Measurements from ENCODE around the gene HOXA4.

The HOXA4 gene

DNA sequence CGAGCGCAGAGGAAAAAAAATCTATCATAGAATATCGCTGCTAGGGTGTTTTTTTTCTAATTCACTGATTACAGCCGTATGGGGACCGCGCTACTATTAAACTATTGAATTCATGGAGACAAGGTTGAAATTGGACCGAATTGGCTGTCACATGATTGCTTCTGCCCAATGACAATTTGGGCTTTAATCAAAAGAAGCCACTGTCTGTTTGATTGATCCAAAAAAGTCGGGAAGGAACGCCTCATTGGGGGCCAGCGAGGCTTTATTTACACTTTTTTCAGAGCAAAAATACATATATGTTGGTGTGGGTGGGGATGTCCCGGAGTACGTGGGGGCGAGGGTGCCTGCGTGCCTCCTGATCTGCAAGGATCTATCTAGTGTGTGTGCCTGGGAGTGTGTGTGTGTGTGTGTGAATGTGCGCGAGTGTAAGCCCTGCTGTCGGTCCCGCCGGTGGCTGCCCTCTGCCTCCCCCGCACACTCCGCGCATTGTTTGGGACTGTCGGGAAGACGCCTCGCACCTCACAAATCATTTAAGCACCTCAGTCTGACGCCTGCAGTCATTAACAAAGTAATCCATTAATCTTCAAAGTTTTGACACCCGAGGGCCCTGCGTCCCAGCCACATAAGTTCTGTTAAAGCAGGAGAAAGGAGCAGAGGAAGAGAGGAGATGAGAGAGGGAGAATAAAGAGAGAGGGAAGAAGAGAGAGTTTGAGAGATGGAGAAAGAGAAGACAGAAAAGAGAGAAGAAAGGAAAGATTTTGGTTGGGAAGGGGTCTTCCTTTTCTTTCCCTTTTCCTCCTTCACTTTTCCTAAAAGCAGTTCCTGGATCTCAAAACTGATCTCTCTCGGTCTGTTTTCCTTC lies 27.7 kb downstream of the HOXA4 start, which contains the start of gene HOXA2:
HOXA2 (minus strand) TSS at position 103 of the 862 bp plus-strand sequence. CDS start 183 bp downstream, outside the sequence.
- DNase-seq: no peak

DNA sequence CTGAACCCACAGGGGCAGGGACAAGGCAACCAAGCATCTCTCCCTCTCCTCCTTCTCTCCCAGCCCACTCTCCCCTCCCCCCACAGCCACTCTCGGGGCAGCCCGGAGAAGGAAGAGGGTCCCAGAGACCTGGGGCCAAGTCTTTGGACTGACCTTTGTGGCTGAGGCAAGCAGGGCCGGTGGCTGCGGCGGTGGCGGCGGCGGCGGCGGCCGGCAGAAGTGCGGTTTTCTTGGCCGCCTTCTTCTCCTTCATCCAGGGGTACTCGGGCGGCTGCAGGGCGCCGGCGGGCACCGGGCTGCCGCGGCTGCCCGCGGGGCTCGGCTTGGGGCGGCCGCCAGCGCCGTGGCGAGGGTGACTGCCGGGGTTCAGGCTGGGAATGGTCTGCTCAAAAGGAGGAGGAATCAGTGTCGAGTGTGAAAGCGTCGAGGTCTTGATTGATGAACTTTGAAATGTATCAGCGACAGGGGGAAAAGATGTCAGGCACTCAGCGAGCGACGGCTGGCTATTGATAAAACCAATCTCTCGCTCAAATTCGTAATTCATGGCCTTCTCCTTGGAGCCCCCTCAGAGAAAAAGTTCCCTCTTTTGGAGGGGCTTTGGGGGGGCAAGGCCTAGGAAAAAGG lies 28.5 kb downstream of the HOXA4 start:
- DNase-seq: no peak

DNA sequence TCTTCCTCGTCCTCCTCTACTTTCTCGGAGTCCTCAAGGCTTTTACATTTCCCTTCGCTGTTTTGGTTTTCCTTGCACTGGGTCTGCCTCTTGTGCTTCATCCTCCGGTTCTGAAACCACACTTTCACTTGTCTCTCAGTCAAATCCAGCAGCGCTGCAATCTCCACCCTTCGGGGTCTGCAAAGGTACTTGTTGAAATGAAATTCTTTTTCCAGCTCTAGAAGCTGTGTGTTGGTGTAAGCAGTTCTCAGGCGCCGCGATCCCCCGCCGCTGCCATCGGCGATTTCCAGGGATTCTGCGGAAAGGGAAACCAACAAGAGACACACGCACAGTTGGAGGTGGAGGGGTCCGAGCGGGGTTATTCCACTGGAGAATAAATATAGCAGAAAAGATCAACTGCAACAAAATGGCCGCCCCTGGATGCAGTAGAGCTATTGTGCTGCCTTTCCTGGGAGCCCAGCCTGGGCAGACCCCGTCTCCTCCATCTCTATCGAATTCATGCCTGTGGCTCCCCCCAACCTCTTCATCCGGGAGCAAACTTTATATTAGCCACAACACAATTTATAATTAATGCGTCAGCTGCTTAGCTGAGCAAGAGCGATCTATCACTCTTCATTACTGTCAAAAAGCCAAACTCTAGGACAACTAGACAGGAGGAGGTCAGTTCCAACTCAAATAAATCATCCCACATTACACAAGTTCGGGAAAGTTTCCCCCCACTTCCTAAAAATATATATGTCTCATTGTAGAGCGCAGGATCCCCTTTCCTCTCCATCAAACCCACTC lies 29.2 kb downstream of the HOXA4 start:
- DNase-seq: no peak

DNA sequence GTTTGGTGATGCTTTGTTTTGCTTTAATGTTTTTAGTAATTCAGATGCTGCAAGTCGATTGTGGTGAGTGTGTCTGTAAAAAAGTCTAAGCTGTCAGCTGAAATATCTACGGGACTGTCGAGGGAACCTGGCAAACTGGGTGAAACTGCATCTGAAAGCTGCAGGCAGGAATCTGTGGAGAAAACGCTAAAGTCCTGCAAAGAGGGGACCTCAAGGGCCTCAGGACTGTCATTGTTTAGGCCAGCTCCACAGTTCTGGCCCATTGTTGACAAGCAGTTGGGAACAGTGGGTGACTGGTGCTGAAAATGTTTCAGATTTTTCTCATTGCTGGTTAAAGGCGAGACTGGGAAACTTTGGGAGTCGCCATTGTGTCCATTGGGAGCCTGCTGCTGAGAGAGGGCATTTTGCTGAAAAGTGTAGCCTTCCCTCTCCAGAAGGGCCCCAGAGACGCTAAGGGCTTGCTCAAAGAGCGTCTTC lies 29.8 kb downstream of the HOXA4 start:
- DNase-seq: no peak

DNA sequence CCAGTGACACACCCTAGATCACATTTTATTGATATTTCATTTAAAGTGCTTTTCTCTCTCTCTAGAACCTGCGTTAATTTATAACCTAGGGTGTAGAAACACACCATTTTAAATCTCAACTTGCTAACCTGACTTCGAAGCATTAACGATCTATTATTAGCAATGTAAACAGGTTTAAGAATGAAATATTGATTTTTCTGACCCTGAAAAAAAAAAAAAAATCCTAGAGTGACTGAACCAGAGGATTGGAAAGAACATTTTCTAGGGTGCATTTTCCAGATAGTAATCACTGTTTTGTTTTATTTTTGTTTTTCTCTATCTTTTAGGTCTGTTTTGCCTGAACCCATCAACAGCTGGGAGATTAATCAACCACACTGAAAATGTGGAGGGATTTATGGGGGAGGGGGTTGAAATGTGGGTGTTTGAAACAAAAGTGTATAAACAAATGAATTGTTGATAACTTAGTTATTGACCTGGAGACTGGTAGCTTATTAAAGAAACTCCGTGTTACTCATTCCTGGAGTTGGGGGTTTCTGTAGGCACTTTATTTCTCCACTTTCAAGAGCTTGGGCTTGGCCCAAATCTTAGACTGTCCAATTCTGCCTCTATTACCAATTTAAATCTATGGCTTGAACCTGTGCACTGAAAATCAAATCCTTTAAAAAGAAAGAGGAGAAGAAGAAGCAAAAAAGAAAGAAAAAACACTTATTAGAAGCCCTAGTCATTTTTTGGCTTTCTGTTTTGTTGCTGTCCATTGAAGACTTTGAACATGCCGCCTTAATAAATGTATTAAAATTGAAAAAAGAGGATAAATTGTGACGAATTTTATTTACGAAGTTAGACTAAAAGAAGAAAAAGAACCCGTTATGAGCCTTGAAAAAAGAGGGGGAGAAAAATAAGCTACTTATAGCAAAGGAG lies 30.8 kb downstream of the HOXA4 start:
- no peak for DNase-seq

DNA sequence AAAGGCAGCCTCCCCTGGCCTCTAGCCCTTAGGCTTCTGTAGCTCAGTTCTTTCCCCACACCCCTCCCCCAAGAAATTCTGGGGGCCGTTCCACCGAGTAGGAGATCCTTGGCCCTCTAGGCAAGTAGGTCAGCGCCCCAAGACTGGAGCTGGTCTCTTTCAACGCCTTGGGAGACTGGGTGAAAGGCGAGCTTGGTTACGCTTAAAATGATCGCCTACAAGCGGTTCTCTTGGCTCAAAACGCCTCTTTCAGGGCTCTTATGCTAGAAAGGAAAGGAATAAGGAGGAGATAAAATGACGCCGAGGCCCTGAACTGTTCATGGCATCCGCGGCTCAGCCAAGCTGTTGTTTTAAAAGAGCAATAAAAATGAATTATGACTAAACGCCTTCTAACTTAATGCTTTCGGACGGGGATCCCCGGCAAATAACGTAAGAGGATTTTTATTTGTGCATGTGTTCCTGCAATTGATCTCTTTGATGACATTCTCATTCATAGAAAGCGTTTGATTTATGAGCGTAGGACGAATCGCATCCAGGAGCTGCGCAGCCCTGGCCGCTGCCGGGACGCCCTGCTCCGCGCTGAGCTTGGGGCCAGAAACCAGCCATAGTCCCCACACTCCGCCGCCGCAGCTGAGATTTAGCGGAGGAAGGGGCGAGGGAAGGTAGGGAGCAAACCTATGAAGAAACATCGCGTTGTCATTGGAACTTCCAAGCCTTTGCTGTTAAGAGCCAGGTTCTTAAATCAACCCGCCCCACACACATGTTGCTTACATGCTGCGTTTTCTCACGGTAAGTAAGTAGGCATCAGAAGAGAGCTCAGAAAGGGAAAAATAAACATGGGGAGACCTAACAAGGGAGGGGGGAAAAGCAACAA lies 31.7 kb downstream of the HOXA4 start:
- DNase-seq: peak in 1 of 6 experiments; percentile 8

DNA sequence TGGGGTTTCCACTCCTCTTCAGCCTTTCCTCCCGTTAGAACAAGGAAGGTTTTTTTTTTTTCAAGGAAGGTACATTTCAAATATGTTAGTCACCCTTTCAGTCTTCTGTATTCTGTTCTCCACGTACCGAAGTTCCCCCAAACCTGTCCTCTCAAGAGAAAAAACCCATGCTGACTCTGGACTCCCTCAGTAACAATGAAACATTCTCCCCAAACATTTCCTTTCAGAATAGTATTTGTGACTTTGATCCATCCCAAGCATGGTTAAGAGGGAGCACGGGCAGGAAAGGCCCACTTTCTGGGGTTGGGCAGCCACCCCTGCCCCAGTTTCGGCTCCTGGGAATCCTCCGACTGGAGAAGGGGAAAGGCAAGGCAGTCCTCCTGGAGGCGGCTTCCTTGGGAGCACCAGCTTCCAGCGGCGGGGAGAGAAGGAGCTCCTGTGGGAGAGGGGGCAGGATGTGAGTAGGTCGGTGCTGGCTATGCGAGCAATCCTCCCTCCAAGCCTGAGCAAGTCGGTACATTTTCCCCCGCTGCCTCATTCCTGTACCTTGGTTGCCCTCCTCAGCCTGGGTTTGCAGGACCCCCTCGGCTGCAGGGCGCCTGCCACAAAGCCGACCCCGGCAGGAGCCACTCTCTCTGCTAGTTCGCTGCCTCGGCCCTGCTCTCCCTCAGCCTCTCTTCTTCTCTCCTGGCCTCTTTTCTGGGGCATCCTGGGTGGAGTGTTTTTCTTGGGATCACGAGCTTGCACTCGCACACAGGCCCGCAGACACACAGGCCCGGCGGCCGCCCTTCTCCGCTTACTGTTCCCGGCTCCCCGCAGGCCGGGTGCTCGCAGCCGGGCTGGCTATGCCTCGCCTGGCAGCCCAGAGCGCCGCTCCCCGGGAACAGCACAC lies 32.6 kb downstream of the HOXA4 start:
- no peak for DNase-seq

DNA sequence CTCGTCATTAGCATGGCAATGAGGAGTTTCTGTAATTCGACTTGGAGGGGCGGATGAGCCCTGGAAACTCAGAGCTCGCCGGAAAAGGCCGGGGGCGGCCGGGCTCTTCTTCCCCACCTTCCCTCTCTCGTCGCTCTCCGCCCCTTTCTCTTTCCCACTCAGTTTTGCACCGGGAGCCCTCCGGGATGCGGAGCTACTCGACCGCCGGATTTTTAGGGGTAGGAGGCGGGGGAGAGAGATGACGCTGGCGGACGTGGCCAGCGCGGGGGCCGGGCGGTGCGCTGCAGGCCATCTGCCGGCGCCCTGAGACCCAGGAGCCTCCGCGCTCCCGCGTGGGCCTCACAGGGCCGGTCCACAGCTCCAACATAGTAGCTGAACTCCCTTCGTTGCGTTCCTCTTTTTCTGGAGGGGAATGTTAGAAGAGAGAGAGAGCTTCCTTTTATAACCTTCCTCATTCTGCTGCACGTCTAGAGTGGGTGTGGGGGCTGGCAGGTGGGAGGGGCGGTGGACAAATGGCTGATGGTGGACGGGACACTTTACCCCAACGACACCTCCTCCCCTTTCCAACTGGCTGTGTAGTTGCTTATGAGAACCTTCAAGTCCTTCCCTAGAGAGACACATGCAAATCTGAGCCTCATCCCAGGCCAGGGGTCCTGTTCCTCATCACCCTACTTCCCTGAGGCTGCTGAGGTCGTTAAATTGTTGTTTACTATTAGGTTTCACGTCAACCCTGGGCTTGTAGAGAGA lies 33.6 kb downstream of the HOXA4 start:
- peak in 1 of 6 experiments; percentile 26 for DNase-seq

DNA sequence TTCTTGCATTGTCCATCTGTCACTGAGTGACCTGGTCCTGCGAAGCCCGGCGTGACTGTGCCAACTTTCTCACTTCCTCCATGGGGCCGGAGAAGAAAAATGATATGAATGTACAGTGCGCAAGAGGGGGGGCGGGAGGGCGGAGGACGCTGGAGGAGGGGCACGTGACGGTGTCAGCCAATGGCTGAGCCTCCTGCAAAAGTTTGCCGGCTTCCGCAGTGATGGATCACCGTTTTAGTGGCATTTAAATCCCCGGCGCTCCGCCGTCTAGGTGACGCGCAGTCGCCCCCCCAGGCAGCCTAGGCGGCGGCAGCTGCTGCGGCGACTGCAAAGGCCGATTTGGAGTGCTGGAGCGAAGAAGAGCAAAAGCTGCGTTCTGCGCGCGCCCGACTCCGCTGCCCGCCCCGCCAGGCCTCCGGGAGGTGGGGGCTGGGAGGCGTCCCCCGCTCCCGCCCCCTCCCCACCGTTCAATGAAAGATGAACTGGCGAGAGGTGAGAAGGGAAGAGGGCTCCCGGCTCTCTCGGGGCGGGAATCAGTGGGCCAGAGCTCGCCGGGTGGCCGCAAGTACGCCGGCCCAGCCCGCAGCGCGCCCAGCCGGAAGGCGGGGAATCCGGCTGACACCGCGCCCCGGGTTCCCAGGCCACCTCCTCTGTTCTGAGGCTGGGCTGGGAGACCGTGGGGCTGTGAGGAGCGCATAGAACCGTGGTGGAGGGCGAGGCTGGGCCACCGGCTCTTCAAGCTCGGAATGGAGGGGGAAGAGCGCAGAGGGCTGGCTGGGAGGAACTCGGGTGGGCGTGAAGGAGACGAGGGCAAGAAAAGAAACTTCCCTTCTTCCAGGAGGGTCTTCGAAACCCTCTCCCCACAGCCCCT lies 34.4 kb downstream of the HOXA4 start, which contains the start of gene HOXA1:
HOXA1 (minus strand) TSS at position 104 of the 871 bp plus-strand sequence; CDS start at position 16, 88 bp downstream.
- peak; percentile 21 to 70 (median 58) for DNase-seq

DNA sequence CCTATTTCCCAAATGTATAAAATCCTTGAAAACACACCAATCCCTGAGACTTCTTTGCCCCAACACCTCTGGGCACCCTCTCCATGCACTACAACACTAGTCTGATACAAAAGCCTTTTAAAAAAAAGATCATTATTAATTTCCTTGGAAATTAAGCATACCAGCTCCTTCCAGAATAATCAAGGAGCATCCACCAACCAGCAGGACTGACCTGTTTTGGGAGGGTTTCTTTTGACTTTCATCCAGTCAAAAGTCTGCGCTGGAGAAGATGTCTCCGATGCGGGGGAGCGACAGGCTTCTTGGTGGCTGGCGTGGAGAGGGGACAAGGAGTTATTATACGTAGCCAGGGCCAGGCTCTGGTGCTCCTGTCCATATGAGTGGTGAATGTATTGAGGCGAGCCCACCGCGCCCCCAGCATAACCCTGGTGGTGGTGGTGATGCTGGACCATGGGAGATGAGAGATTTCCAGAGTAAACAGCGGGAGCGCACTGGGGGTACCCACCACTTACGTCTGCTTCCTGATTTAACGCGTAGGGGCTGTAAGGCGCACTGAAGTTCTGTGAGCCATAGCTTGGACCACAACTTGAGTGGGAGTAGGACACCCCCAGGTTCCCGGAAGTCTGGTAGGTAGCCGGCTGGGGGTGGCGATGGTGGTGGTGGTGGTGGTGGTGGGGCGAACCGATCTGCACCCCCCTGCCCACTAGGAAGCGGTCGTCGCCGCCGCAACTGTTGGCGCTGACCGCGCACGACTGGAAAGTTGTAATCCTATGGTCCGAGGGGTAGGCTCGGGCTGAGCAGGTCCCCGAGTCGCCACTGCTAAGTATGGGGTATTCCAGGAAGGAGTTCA lies 35.3 kb downstream of the HOXA4 start:
- no peak for DNase-seq

DNA sequence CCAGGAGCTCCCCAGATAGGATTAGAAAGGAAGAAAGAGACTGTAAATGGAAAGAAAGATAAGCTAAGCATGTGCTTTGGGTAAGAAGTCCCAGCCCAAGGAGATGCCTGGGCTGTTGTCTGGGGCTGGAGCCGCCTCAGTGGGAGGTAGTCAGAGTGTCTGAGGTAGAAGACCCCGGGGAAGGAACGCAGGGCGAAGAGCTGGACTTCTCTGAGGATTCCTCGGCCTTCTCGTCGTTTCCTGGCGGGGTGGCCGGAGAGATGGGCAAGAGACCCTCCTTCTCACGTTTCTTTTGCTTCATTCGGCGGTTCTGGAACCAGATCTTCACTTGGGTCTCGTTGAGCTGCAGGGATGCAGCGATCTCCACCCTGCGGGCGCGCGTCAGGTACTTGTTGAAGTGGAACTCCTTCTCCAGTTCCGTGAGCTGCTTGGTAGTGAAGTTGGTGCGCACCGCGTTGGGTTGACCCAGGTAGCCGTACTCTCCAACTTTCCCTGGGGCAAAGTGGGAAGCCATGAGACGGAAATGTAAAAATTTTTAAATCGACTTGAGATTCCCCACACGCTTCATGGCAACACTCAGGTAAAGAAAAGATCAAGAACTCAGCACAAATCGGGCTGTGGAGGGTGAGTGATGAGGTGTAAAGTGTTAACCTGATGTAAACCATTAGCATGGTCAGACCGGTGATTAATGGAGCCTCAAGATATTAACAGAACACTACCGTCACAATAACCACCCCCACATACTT lies 36.1 kb downstream of the HOXA4 start:
- no peak for DNase-seq

DNA sequence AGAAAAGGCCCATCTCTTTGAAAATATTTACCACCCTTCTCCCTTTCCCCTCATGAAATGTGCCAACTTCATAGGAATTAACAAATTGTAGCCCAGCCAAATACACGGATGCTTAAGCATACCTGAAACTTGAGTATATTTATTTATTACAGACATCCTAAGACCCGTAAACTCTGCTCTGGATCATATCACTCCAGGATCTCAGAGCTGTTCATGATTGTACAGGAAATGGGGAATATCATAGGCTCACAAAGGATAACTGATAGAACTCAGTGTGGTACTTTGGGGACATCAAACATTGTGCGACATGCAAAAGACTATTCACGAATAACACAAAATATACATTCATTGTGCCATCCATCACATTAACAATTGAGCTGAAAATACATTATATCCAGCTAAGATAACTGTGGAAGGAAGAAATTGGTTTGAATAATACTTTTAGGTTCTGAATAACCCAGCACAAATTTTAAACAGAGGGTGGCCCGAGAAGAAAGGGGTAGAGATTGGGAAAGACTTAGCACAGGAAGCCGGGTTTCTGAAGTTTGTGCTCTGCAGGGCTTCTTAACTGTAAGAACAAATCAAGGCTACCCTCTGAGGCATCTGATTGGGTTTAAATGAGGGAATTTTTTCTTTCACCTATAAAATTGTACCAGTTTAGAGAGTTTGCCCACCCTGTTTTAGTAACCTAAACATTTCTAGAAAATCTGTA lies 37.2 kb downstream of the HOXA4 start:
- DNase-seq: no peak

DNA sequence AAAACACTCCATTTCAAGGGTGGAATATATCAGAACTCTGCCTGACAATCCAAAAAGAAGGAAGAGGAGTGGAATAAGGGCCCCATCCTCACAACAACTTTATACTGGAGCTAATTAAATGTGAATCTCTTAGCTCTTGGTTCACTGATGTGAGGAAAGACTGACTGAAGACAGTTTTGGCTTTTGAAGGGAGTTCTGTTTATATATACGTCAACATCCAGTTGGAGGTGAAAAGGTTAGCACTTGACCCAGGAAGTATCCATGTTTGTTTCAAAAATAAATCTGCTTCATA lies 37.8 kb downstream of the HOXA4 start:
- DNase-seq: no peak

DNA sequence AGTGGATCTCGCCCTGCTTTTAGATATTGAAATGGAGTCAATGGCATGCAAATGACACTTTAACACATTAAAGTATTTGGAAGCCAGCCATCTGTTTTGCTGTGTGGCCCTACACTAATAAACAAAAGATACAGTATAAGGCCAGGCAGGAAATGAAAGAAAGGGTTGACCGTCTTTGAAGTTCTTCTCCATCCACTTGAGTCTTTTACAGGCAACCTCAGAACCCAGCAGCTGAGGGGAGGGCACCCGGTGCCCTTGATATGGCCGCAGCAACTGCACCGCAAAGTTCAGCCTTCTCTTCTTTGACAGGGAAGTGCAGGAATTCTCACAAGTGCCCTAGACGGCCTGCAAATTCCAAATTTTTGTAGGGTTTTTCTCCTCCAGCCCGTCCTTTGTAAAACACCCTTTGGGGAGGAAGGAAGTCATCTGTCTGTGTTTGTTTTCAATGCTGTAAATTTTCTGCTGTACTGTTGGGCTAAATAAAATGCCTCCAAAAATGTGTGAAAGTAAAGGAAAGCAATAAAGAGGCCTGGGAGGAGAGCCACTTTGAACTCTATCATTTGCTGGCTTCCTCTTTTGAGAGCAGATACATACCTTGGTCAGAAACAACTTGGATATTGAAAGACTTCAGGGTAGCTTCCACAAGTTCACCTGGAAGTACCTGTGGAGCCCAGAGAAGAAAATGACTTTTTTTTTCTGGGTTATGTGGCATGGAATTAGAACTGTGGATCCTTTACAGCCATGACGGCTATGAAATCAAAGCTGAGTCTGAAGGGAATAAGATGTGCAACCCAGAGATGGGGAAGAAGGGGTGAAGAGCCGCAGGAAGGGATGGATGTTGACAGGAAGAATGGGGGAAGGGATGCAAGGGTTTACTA lies 38.4 kb downstream of the HOXA4 start:
- no peak for DNase-seq

DNA sequence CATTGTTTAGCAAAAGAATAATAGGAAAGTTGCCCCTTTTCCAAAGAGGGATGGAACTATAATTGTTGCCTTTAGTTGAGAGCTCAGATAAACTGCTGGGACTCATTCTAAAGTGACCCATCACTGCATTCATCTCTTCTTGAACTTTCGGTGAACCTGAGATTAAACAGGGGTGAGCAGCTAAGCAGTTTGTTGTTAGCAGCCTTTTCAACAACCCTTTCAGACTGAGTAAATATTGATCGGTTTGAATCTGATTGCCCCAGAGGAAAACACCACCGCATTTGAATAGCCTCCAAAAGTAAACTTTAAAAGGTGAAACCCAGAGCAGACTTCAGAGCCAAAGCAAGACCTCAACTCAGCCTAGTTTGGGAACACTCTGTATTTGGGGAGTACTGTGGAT lies 39.5 kb downstream of the HOXA4 start:
- DNase-seq: no peak

Data from stimulated activated naive CD4-positive, alpha-beta T cell (primary cell).